HG02981 (cell line): Measurements from ENCODE around the gene TBCD.
"Not testable (repeated sequence)": the region's sequence is repeated elsewhere in the genome, so short reads cannot be mapped to it uniquely, and the experiment has no call there.

Experiments used
- ATAC-seq: cut with Tn5 transposase; IDR thresholded peaks from one replicate; pipeline ENCODE4 v1.9.1; 2021; ENCODE audit warnings: mild to moderate bottlenecking, moderate library complexity; ENCODE audit not compliant: unreplicated experiment

Gene TBCD

GRCh38 chr17:82985973-82986372 lies 234.1 kb downstream of the TBCD start:
- ATAC-seq = no peak

GRCh38 chr17:82989051-82989450 lies 237.2 kb downstream of the TBCD start:
- ATAC-seq = not testable (repeated sequence)

GRCh38 chr17:82989881-82990280 lies 238.0 kb downstream of the TBCD start:
- ATAC-seq = no peak

- ATAC-seq = no peak
Measured at GRCh38 chr17:82993005-82993404, 241.1 kb downstream of the TBCD start.
